IMR-90 (cell line): ENCODE results near the gene DNAJC27. TPM values are rescaled to one million over a fixed set of nuclear protein-coding genes. Genes with fewer than 3 reads are reported as not detected.

Experiments used
- ATAC-seq: fragments of 200-7000 bp; cut with Tn5 transposase; 2 replicates; pipeline ENCODE4 v1.9.1; 2020; ENCODE audit warnings: low read depth, mild to moderate bottlenecking, moderate library complexity
- BruUV-seq: library from RNA; stranded (reverse); fragments of 400-500 nt; replicated peaks from 2 replicates; lab custom pipeline; 2021; lab: Mats Ljungman, UMichigan
- CTCF ChIA-PET: fragments of 300-600 bp; formaldehyde crosslinking; extraction: SDS; loops from one replicate; lab custom pipeline; 2021; ENCODE audit warnings: antibody characterized with exemption; lab: Yijun Ruan, JAX
- POLR2A ChIA-PET: fragments of 300-600 bp; sonication (Branson Sonifier 250); formaldehyde crosslinking; loops from one replicate; lab custom pipeline; 2022; ENCODE audit warnings: antibody characterized with exemption; ENCODE audit not compliant: unreplicated experiment; lab: Charles Lee
- DNase-seq: peaks from one replicate; pipeline ENCODE4 v3.0.0; 2013
- H2AFZ ChIP-seq: replicated peaks from 2 replicates; pipeline ENCODE3; 2013; ENCODE audit warnings: low read length, mild to moderate bottlenecking; ENCODE audit not compliant: poor library complexity
- H2AK5ac ChIP-seq: 2 replicates; pipeline ENCODE4 v1.6.1; 2013; ENCODE audit warnings: low read depth, low read length, inconsistent platforms
- H2AK9ac ChIP-seq: replicated peaks from 2 replicates; pipeline ENCODE3; 2013; ENCODE audit warnings: mild to moderate bottlenecking, low read depth, low read length, moderate library complexity; ENCODE audit not compliant: poor library complexity
- H2BK120ac ChIP-seq: 2 replicates; pipeline ENCODE4 v1.6.1; 2013; ENCODE audit warnings: low read depth, low read length, inconsistent platforms
- H2BK15ac ChIP-seq: 3 replicates; pipeline ENCODE4 v1.6.1; 2013; ENCODE audit warnings: low read depth, low read length, inconsistent platforms
- H2BK20ac ChIP-seq: 2 replicates; pipeline ENCODE4 v1.6.1; 2013; ENCODE audit warnings: low read depth, mild to moderate bottlenecking, inconsistent platforms, low read length, moderate library complexity
- H2BK5ac ChIP-seq: 2 replicates; pipeline ENCODE4 v1.6.1; 2013; ENCODE audit warnings: mild to moderate bottlenecking, low read depth, low read length, inconsistent platforms; ENCODE audit not compliant: poor library complexity, severe bottlenecking
- H3K14ac ChIP-seq: replicated peaks from 2 replicates; pipeline ENCODE4 v1.6.1; 2013; ENCODE audit warnings: low read depth, low read length, inconsistent platforms
- H3K18ac ChIP-seq: 2 replicates; pipeline ENCODE4 v1.6.1; 2013; ENCODE audit warnings: low read depth, low read length, control low read depth
- H3K23ac ChIP-seq: 2 replicates; pipeline ENCODE4 v1.6.1; 2013; ENCODE audit warnings: low read depth, low read length, inconsistent platforms
- H3K27ac ChIP-seq: 2 replicates; pipeline ENCODE4 v1.5.1; 2013; ENCODE audit warnings: mild to moderate bottlenecking, control low read depth, low read length; ENCODE audit not compliant: insufficient read depth
- H3K27me3 ChIP-seq: 2 replicates; pipeline ENCODE4 v1.6.1; 2013; ENCODE audit warnings: low read length; ENCODE audit not compliant: control insufficient read depth, insufficient read depth
- H3K36me3 ChIP-seq: 2 replicates; pipeline ENCODE4 v1.6.1; 2013; ENCODE audit warnings: low read length, mixed read lengths; ENCODE audit not compliant: control insufficient read depth, insufficient read depth
- H3K4ac ChIP-seq: 2 replicates; pipeline ENCODE4 v1.6.1; 2013; ENCODE audit warnings: low read depth, low read length, inconsistent platforms
- H3K4me1 ChIP-seq: 2 replicates; pipeline ENCODE4 v1.6.1; 2013; ENCODE audit warnings: low read length, mixed read lengths; ENCODE audit not compliant: control insufficient read depth, insufficient read depth
- H3K4me2 ChIP-seq: 2 replicates; pipeline ENCODE4 v1.6.1; 2013; ENCODE audit warnings: low read depth, mild to moderate bottlenecking, control low read depth, low read length, moderate library complexity
- H3K4me3 ChIP-seq: 2 replicates; pipeline ENCODE4 v1.5.1; 2013; ENCODE audit warnings: low read depth, mild to moderate bottlenecking, control low read depth, low read length, moderate library complexity; ENCODE audit not compliant: insufficient read depth
- H3K56ac ChIP-seq: 2 replicates; pipeline ENCODE4 v1.6.1; 2013; ENCODE audit warnings: low read length, inconsistent platforms; ENCODE audit not compliant: insufficient read depth; ENCODE audit errors: extremely low read depth
- H3K79me1 ChIP-seq, 2 experiments: 2 replicates each; pipeline ENCODE4 v1.6.1; 2013; ENCODE audit warnings: low read length in 2 of 2, inconsistent platforms in 1 of 2, low read depth in 1 of 2
- H3K9ac ChIP-seq: 2 replicates; pipeline ENCODE4 v1.6.1; 2013; ENCODE audit warnings: low read depth, low read length, control low read depth
- H3K9me1 ChIP-seq: 2 replicates; pipeline ENCODE4 v1.6.1; 2013; ENCODE audit warnings: low read length, inconsistent platforms; ENCODE audit not compliant: insufficient read depth
- H3K9me3 ChIP-seq: 2 replicates; pipeline ENCODE4 v1.6.1; 2013; ENCODE audit warnings: low read length; ENCODE audit not compliant: control insufficient read depth, insufficient read depth
- H4K20me1 ChIP-seq: 2 replicates; pipeline ENCODE4 v1.6.1; 2013; ENCODE audit warnings: low read length, inconsistent platforms; ENCODE audit not compliant: insufficient read depth
- H4K5ac ChIP-seq: 2 replicates; pipeline ENCODE4 v1.6.1; 2013; ENCODE audit warnings: mild to moderate bottlenecking, low read depth, low read length, control low read depth
- H4K8ac ChIP-seq, 2 experiments: 2 replicates each; pipeline ENCODE4 v1.6.1; 2013; ENCODE audit warnings: low read depth in 2 of 2, low read length in 2 of 2, control low read depth in 1 of 2, inconsistent platforms in 1 of 2
- H4K91ac ChIP-seq: 2 replicates; pipeline ENCODE4 v1.6.1; 2013; ENCODE audit warnings: low read depth, low read length, inconsistent platforms; ENCODE audit not compliant: insufficient read depth
- CHD1 ChIP-seq: IDR thresholded peaks from 2 replicates; pipeline ENCODE4 v1.6.1; 2012; ENCODE audit warnings: low read depth, low read length, improper control_type of control experiment
- FOS ChIP-seq: fragments of 150-350 bp; IDR thresholded peaks from 2 replicates; pipeline ENCODE4 v1.6.1; 2016; ENCODE audit warnings: low read depth, low read length
- MXI1 ChIP-seq: IDR thresholded peaks from 2 replicates; pipeline ENCODE4 v1.6.1; 2012; ENCODE audit warnings: low read depth, mild to moderate bottlenecking, low read length, moderate library complexity, borderline replicate concordance
- POLR2A ChIP-seq: IDR thresholded peaks from 2 replicates; pipeline ENCODE4 v1.6.1; 2012; ENCODE audit warnings: mild to moderate bottlenecking, low read depth, low read length
- RAD21 ChIP-seq: IDR thresholded peaks from 2 replicates; pipeline ENCODE4 v1.6.1; 2012; ENCODE audit warnings: low read length, improper control_type of control experiment
- RFX5 ChIP-seq: IDR thresholded peaks from 2 replicates; pipeline ENCODE4 v1.8.0; 2012; ENCODE audit warnings: low read depth, mild to moderate bottlenecking, low read length, moderate library complexity
- SMC3 ChIP-seq: fragments of 150-350 bp; IDR thresholded peaks from 2 replicates; pipeline ENCODE4 v1.6.1; 2016; ENCODE audit warnings: low read depth, mild to moderate bottlenecking, antibody characterized with exemption, low read length, moderate library complexity
- USF2 ChIP-seq: fragments of 150-350 bp; IDR thresholded peaks from 2 replicates; pipeline ENCODE4 v1.6.1; 2017; ENCODE audit warnings: mild to moderate bottlenecking, antibody characterized with exemption, low read length, low read depth
- WGBS, 2 experiments: methylation state at CpG; one replicate each; pipeline versions ENCODE4 v1.1.5 to v1.1.7; 2013; ENCODE audit warnings: missing lambda C conversion rate in 2 of 2; ENCODE audit not compliant: insufficient read length in 1 of 2; ENCODE audit errors: extremely low coverage in 2 of 2; 5-methylcytosine and 5-hydroxymethylcytosine counted together
- dilution Hi-C: fragments of 300-500 bp; cut with HindIII; formaldehyde crosslinking; loops from one replicate; pipeline ENCODE4 v1.14.3; 2018; ENCODE audit warnings: low sequenced_read_pairs; ENCODE audit not compliant: unreplicated experiment
- in situ Hi-C: fragments of 300-500 bp; cut with MboI; formaldehyde crosslinking; loops from 3 replicates; pipeline ENCODE4 v1.14.3; 2019; ENCODE audit warnings: low sequenced_read_pairs, inconsistent platforms, mixed read lengths
- intact Hi-C: fragments of 100-400 bp; cut with micrococcal nuclease; formaldehyde crosslinking; loops from 2 replicates; pipeline ENCODE4 v1.10.0; 2022
- polyA plus RNA-seq, 3 experiments: library from polyadenylated mRNA; depleted of rRNA; stranded (reverse); fragments of >200 nt; gene quantifications; 2 replicates each; pipeline ENCODE4 v1.2.3, GENCODE V29; 2012; ENCODE audit warnings: low replicate concordance in 1 of 3
- total RNA-seq: library from RNA; depleted of rRNA; stranded (reverse); fragments of >200 nt; gene quantifications from 2 replicates; pipeline ENCODE4 v1.2.3, GENCODE V29; 2012

The DNAJC27 gene
- total and polyA plus RNA-seq, 2 of the 4 experiments (the other 2 are of a cell fraction) = 1.6 to 2.0 TPM

GRCh38 chr2:24910245-24910644 lies 61.5 kb downstream of the DNAJC27 start:
- peaks cover 6% of the 10 kb centered on the region; the same call in 1 of the 2 replicates for H3K36me3 ChIP-seq
- BruUV-seq = no TSS peak
- ChIA-PET POLR2A (no interaction called here), CTCF (no interaction called here)
- H2AFZ ChIP-seq = no peak overlapping the region
- H4K8ac ChIP-seq = no peak overlapping the region
- no peak overlapping the region for H4K5ac ChIP-seq
- no peak overlapping the region for H2BK20ac ChIP-seq
- H3K18ac ChIP-seq = no peak overlapping the region
- H3K79me1 ChIP-seq = peaks cover 13 to 64% of the 10 kb centered on the region in 2 experiments; a peak in 2 of 4 replicates
- H3K9me1 ChIP-seq = peaks cover 18% of the 10 kb centered on the region
- no peak overlapping the region for H3K27ac ChIP-seq
- dilution Hi-C loops = no loop called here
- no peak overlapping the region for H3K56ac ChIP-seq
- ATAC-seq (no peak), DNase-seq (no peak)
- no peak overlapping the region for H3K4me3 ChIP-seq
- TF ChIP-seq CHD1 (no peak), USF2 (no peak), POLR2A (no peak), FOS (no peak), SMC3 (no peak), MXI1 (no peak), RFX5 (no peak), RAD21 (no peak)
- in situ Hi-C loops = no loop called here
- H3K9me3 ChIP-seq = peaks cover 5% of the 10 kb centered on the region
- H3K4me2 ChIP-seq = no peak overlapping the region
- H4K91ac ChIP-seq = no peak overlapping the region
- H2BK15ac ChIP-seq = no peak overlapping the region
- H3K4ac ChIP-seq = no peak overlapping the region
- no peaks in the 10 kb centered on the region for H3K27me3 ChIP-seq
- no peak overlapping the region for H2BK120ac ChIP-seq
- H3K9ac ChIP-seq = no peak overlapping the region
- H3K14ac ChIP-seq = no peak overlapping the region
- H2BK5ac ChIP-seq = no peak overlapping the region
- H2AK9ac ChIP-seq = no peak overlapping the region
- no CpG with 5 or more reads among the region's 3 CpGs for WGBS, 2 experiments
- H3K23ac ChIP-seq = no peak overlapping the region
- intact Hi-C loops = no loop called here
- H2AK5ac ChIP-seq = no peak overlapping the region
- H4K20me1 ChIP-seq = peaks cover 15% of the 10 kb centered on the region
- peaks cover 12% of the 10 kb centered on the region for H3K4me1 ChIP-seq
